ENCODE data around the gene PCNX1. TPM values are rescaled to one million over a fixed set of nuclear protein-coding genes. Genes with fewer than 3 reads are reported as not detected.
A peak's percentile ranks its signal among the peaks of the same experiment; 100 is the strongest.
"Not testable (repeated sequence)": the region's sequence is repeated elsewhere in the genome, so short reads cannot be mapped to it uniquely, and the experiment has no call there.

PCNX1 gene
- total RNA-seq, 1 donor from 2014 or later = 28.9 TPM

DNA sequence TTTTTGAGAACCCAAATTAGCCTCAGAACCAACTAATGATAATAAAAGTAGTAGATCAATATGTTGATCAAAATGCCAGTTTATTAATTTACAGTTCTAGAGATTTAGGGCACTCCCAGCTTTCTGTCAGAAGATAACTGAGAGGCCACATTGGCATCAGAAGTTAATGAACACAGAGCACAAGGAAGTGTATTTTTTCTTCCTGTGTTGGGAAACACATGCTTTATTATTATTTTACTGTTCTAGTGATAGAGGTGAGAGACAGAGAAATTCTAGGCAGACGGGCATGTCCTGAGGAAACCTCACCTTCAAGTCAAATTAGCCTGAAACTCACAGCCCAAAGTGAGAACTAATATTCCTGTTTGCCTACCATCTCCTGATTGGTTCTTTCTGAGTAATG is 213.7 kb downstream of the PCNX1 start:
- DNase-seq (ENCODE audit: low read depth in 2 of 2) = no peak

- no peak for DNase-seq (ENCODE audit: low read depth in 2 of 2)
Measured at GRCh38 chr14:71121711-71122110, 214.5 kb downstream of the PCNX1 start.

DNA sequence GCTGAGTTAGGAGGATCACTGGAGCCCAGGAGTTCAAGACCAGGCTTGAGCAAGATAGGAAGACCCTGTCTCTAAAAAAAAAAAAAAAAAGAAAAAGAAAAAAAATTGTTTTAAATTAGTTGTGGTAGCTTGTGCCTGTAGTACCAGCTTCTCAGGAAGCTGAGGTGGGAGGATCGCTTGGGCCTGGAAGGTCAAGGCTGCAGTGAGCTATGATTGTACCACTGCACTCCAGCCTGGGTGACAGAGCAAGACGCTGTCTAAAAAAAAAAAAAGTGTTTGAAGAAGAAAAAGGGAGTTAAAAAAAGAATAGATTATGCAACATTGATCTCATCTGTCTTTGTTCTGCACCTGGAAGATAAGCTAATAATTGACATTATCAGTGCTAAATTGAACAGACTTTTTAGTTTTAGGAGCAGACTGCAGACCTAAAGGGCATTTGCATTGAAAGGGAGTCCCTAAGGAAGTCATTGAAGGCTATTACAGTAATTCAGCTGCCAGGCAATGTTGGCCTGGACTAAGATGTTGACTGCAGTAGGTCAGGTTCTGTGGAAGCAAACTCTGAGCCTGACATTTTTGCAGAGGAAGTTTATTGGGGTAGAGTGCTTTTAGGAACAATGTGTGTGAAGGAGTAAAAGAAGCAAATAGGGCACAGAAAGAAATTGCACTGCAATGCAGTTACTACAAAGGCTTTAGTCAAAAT is 215.8 kb downstream of the PCNX1 start:
- no peak for DNase-seq (ENCODE audit: low read depth in 2 of 2)

DNA sequence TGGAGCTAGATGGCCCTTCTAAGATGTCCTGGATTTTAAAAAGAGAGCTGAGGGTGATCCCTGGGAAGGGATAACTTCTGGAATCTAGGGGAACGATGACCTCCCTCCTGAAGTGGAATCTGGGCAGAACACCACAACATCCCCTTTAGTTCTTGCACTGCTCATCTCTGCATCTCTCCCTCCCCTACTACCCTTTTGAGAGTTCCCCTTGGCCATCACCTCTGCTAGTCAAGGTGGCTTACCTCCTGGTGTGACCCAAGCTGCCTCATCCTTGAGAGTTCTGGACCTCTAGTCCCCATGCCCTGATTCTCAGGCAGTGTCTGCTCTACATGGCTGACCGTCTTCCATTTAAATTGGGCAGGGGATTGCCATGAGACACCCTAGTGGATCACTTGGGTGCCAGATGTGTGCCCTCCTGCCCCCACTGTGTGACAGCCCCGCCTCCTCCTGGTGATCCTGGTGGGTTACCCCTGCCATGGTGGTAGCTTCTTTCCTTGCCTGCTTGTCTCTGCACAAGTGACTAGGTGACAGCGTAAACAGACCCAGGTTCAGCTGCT is 216.4 kb downstream of the PCNX1 start:
- no peak for DNase-seq (ENCODE audit: low read depth in 2 of 2)

GRCh38 chr14:71129716-71130490 is 222.6 kb downstream of the PCNX1 start:
- not testable (repeated sequence) for DNase-seq (ENCODE audit: low read depth in 2 of 2)

DNA sequence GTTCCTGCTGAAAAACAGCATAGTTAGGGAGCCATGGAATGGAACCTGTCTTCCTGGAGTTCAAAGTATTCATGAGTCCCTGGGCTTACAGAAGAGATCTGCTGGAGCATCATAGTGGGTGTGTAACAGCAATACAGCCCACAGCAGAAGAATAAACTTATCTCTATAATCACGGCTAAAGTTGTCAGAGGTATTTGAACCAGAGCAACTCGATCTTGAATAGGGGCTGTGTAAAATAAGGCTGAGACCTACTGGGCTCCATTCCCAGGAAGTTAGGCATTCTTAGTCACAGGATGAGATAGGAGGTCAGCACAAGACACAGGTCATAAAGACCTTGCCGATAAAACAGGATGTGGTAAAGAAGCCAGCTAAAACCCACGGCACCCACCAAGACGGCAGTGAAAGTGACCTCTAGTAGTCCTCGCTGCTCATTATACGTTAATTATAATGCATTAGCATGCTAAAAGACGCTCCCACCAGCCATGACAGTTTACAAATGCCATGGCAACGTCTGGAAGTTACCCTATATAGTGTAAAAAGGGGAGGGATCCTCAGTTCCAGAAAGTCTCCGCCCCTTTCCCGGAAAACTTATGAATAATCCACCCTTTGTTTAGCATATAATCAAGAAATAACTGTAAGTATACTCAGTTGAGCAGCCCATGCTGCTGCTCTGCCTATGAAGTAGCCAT is 223.4 kb downstream of the PCNX1 start:
- peak in 1 of 2 donors; percentile 64 for DNase-seq (ENCODE audit: low read depth in 2 of 2)

DNA sequence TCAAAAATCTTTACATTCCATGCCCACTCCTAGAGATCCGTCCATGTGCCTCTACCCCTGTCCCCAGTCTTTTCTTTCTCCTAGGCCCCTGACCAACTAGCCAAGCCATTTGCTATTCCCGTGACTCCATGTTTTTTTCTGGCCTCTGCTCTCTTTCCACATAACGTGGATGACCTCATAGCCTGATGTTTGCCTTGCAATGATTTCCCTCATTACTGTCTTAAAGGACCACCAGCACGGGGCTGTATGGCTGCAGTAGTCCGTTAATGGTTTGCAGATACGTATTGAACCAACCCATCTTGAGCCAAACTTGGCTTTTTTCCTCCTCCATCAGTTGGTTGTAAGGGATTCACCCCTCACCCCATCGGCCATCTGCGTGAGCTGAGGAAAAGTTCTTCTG is 226.0 kb downstream of the PCNX1 start:
- no peak for DNase-seq (ENCODE audit: low read depth in 2 of 2)

DNA sequence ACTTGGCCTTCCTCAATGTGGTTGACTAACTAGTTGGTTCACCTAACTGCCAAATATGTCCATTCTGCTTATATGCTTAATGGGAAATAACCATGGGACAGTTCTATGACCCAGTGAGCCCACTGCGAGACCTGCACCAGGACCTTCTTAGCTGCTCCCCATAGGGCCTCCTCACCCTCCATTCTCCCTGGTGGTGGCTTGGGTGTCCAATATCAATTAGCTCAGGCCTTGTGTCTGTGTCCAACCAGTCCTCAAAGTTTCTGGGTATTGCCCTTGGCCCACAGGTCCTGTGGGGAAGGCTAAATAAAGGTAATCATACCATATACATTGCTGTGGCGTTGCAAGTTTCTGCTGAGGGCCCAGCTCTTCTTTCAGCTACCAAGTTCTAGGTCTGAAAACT is 228.2 kb downstream of the PCNX1 start:
- DNase-seq (ENCODE audit: low read depth in 2 of 2) = no peak

DNA sequence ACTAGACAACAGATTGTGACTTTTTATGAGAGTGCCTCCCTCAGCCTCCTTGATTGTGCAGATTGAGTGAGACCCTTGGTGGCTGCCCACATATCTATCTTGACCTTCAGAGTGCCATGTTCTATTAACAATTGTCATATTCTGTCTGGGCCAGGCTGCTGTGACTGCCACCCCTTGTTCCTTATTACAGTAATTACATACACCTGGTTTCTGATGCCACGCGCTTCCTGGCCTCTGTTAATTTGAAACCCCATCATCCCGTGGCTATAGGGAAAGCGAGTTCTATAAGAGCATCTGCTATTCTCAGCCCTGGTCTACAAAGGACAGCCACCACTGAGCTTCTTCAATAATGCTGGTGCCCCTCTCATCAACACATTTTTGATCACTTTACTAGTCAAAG is 228.7 kb downstream of the PCNX1 start:
- DNase-seq (ENCODE audit: low read depth in 2 of 2) = no peak

DNA sequence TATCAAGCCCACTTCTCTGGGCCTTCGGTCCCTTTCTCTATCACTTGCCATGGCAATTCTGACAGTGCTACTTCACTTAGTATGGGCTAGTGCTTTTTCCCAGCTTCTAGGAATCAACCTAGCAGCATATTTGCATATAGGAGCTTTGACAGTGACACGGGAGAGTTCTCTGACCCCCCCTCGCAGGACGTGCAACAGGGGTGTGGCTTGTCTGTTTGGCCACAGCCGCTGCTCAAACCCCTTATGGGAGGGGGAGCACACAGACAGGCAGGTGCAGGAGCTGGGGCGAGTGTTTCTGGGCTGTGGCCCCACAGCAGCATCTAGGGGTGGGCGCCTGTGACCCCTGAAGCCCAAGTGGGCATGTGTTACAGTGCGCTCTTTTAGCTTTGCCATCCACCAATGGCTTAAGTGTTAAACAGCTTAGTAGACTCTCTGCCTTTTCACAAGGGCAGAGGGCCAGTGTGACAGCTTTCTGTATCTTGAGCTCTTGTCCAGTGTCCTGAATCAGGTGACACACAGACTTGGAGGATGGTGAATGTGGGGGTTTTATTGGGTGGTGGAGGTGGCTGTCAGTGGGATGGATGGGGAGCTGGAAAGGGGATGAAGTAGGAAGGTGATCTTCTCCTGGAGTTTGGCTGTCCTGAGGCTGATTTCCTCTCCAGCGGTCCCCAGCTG is 229.3 kb downstream of the PCNX1 start:
- DNase-seq (ENCODE audit: low read depth in 2 of 2) = no peak

DNA sequence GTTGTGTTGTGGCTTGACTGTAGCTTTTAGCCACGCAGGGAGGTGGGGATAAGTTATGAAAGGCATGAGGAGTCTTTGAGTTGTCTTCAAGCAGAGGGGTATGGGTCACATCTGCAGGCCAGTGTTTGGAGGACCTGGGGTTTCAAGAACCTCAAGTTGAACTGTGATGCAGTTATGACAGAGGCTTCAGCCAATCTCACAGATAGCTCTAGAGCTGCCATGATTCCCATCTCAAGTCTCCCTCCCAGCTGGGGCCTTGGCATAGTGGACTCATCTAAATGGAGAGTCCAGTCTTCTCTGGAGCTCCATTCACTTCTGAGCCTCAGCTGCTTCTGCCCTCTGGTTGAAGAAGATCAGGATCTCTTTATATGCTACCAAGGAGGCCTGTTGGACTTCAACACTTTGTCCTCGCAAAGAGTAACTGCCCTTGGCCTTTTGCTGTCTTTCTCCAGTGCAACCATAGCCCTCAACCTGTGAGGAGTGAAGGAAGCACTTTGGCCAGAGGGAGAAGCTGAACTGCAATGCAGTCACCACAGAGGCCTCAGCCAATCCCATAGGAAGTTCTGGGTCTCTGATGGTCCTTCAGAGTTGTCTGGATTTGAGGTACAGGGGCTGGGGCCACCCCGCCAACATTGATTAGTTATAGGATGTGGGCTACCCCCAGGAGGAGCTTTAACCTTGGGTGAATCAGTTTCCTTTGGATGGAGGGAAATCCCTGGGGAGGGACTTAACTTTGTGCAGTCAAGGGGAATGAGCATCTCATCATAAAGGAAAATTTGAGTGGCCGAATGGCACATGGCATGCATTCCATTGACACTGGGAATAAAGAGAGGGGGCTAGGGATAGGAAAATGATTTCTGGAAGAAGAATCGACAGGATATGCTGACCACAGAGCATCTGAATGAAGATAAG is 230.5 kb downstream of the PCNX1 start:
- DNase-seq (ENCODE audit: low read depth in 2 of 2) = no peak

DNA sequence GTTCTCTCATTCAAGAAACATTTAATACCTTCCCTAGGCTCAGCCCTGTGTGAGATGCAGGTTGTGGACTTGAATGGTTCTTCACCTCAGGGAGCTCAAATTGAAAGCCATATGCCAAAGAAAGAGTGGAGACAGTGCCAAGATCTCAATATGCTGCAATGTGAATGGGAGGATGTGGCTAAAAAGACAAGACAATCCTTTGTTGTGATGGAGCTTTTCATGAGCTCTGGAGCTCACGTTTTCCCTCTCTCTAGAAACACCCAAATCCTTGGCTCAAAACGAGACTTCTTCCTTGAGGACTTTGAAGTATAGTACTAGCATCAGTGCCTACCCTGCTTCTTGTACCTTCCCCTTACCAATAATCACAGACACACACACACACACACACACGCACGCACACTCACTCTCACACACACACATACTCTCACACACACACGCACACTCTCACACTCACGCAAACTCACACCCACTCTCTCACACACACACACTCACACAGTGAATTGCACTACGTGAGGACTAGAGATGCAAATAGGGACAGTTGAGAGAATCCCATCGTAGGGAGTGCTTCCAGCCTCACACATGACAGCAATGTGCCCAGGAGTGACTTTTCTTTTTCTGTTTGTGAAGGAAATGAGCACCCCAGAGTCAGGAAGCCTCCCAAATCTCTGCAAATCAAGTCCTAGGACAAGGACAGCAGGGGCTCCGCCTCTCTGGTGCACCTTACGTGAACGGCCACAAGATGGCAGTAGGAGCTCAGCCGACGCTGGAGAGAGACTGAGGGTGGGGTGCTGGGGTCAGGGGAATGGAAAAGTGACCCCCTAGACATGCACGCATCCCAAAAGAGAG is 231.4 kb downstream of the PCNX1 start:
- DNase-seq (ENCODE audit: low read depth in 2 of 2) = peak; percentile 2 to 51

- no peak for DNase-seq (ENCODE audit: low read depth in 2 of 2)
Measured at GRCh38 chr14:71139294-71139946, 232.2 kb downstream of the PCNX1 start.

- DNase-seq (ENCODE audit: low read depth in 2 of 2) = no peak
Measured at GRCh38 chr14:71140157-71140556, 232.9 kb downstream of the PCNX1 start.

GRCh38 chr14:71141701-71142374 is 234.6 kb downstream of the PCNX1 start:
- peak in 1 of 2 donors; percentile 7 for DNase-seq (ENCODE audit: low read depth in 2 of 2)

GRCh38 chr14:71142375-71143038 is 235.2 kb downstream of the PCNX1 start:
- peak in 1 of 2 donors; percentile 43 for DNase-seq (ENCODE audit: low read depth in 2 of 2)

- DNase-seq (ENCODE audit: low read depth in 2 of 2) = peak in 1 of 2 donors; percentile 38
Measured at GRCh38 chr14:71143381-71144290, 236.4 kb downstream of the PCNX1 start.

Measured in dermis microvascular lymphatic vessel endothelial cell (primary cell).